Measurements from ENCODE around the gene CYP2W1. TPM values are rescaled to one million over a fixed set of nuclear protein-coding genes. Genes with fewer than 3 reads are reported as not detected.

Gene CYP2W1
- total and polyA plus RNA-seq, 10 donors: 0.05 to 1.2 (median 0.39) TPM; not detected in 2

DNA sequence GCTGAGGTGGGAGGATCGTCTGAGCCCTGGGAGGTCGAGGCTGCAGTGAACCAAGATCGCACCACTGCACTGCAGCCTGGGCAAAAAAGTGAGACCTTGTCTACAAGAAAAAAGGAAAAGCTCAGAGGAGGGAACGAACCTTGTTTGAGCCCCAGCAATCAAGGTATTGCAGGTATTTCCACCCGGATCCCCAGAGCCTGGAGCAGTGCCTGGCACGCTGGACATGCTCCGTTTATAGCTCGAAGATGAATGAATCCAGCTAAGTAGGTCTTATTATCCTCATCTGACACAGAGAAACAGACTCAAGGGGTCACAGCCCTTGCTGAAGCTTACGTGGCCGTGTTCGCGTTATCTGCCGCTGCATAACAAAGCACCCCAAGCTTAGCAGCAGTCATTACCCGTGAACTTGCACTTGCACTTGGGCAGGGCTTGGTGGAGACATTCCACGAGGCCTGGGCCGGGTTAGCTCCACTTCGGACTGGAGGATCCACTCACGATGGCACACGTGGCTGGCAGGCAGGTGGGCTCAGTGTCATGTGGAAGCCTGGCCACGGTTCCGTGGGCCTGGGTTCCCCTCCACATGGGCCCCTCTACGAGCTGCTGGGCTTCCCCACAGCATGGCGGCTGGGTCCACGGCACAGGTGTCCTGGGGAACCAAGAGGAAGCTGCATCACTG is 4.4 kb upstream of the CYP2W1 start:
- intact Hi-C loops (cut with DNase I; ENCODE audit: low total_unique reads): no loop called here

DNA sequence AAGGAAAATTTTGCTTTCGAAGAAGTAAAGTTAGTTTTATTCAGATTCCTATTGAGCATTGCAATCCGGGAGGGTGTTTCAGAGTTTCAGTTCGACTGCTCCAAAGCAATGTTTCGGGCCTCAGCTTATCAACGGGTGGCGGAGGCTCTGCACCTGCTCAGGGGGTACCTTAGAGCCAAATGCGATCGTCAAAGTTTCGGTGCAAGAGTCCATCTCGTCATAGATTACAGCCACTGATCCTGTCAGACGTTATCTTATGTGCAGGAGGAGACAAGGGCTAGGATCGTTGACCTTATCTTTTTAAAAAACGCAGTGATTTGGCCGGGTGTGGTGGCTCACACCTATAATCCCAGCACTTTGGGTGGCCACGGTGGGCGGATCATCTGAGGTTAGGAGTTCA is 3.8 kb upstream of the CYP2W1 start:
- 85 to 92% (median 88%) methylated on average over 16 of the region's 16 CpGs for WGBS, 5 donors
- intact Hi-C loops (cut with DNase I; ENCODE audit: low total_unique reads): no loop called here
- Histone ChIP-seq H3K9me3 (no peaks in the 10 kb centered on the region), H3K4me1 (peaks cover 2 to 22% (median 11%) of the 10 kb centered on the region in 6 donors), H3K4me3 (no peak overlapping the region), H3K27ac (no peak overlapping the region), H3K27me3 (replicated peaks in 1 of 7) (peaks cover 0 to 20% (median 0%) of the 10 kb centered on the region in 7 donors), H3K36me3 (no peaks in the 10 kb centered on the region)
- DNase-seq: no peak
- TF ChIP-seq POLR2A (IDR thresholded peaks at IDR 0.05) (no peak), POLR2AphosphoS5 (IDR thresholded peaks at IDR 0.05) (no peak)
- TF ChIP-seq, protein P1, sequence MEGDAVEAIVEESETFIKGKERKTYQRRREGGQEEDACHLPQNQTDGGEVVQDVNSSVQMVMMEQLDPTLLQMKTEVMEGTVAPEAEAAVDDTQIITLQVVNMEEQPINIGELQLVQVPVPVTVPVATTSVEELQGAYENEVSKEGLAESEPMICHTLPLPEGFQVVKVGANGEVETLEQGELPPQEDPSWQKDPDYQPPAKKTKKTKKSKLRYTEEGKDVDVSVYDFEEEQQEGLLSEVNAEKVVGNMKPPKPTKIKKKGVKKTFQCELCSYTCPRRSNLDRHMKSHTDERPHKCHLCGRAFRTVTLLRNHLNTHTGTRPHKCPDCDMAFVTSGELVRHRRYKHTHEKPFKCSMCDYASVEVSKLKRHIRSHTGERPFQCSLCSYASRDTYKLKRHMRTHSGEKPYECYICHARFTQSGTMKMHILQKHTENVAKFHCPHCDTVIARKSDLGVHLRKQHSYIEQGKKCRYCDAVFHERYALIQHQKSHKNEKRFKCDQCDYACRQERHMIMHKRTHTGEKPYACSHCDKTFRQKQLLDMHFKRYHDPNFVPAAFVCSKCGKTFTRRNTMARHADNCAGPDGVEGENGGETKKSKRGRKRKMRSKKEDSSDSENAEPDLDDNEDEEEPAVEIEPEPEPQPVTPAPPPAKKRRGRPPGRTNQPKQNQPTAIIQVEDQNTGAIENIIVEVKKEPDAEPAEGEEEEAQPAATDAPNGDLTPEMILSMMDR (IDR thresholded peaks at IDR 0.05 in 8 of 11, conservative IDR thresholded peaks at IDR 0.05 in 3 of 11): no peak

More for the DNA sequence above, 4.4 kb upstream of the CYP2W1 start:
- Histone ChIP-seq H3K9me3 (no peaks in the 10 kb centered on the region), H3K4me1 (peaks cover 8 to 28% (median 17%) of the 10 kb centered on the region in 6 donors), H3K36me3 (peaks cover 0 to under 1% (median 0%) of the 10 kb centered on the region in 6 donors), H3K4me3 (no peak overlapping the region), H3K27me3 (replicated peaks in 1 of 7) (peaks cover 0 to 14% (median 0%) of the 10 kb centered on the region in 7 donors), H3K27ac (peak overlapping the region in 1 of 8 donors; percentile 58)
- 89 to 93% (median 90%) methylated on average over 19 to 24 of the region's 24 CpGs for WGBS, 5 donors
- TF ChIP-seq, protein P1 (IDR thresholded peaks at IDR 0.05 in 8 of 11, conservative IDR thresholded peaks at IDR 0.05 in 3 of 11): no peak
- no peak for TF ChIP-seq POLR2A (IDR thresholded peaks at IDR 0.05)
- no peak for TF ChIP-seq POLR2AphosphoS5 (IDR thresholded peaks at IDR 0.05)
- DNase-seq: peak; percentile 75

DNA sequence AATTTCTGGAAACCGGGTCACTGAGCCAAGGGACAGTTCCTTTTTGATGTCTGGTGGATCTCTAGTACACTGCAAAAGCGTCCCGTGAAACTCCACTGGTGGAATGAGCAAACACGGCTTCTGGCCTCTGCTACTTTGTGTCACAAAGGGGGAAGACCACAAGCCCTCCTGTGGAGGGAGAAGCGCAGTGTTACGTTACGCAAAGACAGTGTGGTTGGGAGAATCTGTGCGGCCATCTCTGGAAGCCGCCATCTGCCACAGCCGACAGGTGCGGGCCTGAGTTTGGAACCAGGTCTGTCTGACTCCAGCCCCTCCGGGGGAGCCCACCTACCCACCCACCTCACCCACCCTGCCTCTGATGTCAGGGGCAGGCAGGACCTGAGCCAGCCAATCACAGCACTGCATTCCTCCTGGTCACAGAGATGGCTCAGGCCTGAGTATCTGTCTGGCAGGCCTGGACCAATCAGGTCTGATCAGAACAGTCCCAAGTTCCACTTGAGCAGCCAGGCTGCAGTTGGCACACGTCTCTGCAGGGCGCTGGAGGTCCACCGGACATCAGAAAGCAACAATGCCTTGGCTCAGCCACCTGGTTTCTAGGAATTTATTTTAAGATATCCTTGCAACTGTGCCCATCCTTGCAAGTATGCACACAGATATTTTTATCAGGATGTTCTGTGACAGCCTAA is 3.0 kb upstream of the CYP2W1 start:
- TF ChIP-seq, protein P1 (IDR thresholded peaks at IDR 0.05 in 8 of 11, conservative IDR thresholded peaks at IDR 0.05 in 3 of 11): no peak
- TF ChIP-seq POLR2A (IDR thresholded peaks at IDR 0.05) (no peak), POLR2AphosphoS5 (IDR thresholded peaks at IDR 0.05) (no peak)
- no peak for DNase-seq
- H3K27ac ChIP-seq: no peak overlapping the region

More for the DNA sequence above, 3.0 kb upstream of the CYP2W1 start:
- H3K4me3 ChIP-seq: no peak overlapping the region
- peaks cover 0 to 16% (median 6%) of the 10 kb centered on the region in 6 donors for H3K4me1 ChIP-seq
- WGBS, 5 donors: 65 to 88% (median 70%) methylated on average over 11 to 15 of the region's 15 CpGs
- H3K9me3 ChIP-seq: no peaks in the 10 kb centered on the region
- H3K27me3 ChIP-seq (replicated peaks in 1 of 7): peaks cover 0 to 28% (median 3%) of the 10 kb centered on the region in 7 donors
- no peaks in the 10 kb centered on the region for H3K36me3 ChIP-seq
- intact Hi-C loops (cut with DNase I; ENCODE audit: low total_unique reads): no loop called here
